HG02759 (cell line): ENCODE measurements around the gene MMS22L.

Experiments used
- ATAC-seq: cut with Tn5 transposase; IDR thresholded peaks from one replicate; pipeline ENCODE4 v1.9.1; 2021; ENCODE audit warnings: mild to moderate bottlenecking, moderate library complexity; ENCODE audit not compliant: unreplicated experiment

The MMS22L gene

GRCh38 chr6:97282726-97283617, at the start of gene MMS22L:
Gene MMS22L (minus strand): TSS chr6:97283216. CDS start chr6:97282477, 739 bp downstream.
- ATAC-seq = peak; percentile 98

- ATAC-seq = no peak
These were observed 39.8 kb upstream of the MMS22L start for GRCh38 chr6:97322811-97323210.

GRCh38 chr6:97322226-97322625, 39.2 kb upstream of the MMS22L start:
- ATAC-seq = no peak

- ATAC-seq = no peak
These were observed 34.0 kb upstream of the MMS22L start for GRCh38 chr6:97316978-97317377.

- no peak for ATAC-seq
These were observed 29.2 kb upstream of the MMS22L start for GRCh38 chr6:97312241-97312640.

GRCh38 chr6:97306544-97307320, 23.7 kb upstream of the MMS22L start:
- no peak for ATAC-seq

GRCh38 chr6:97305414-97306066, 22.5 kb upstream of the MMS22L start:
- ATAC-seq = no peak

GRCh38 chr6:97304701-97305100, 21.7 kb upstream of the MMS22L start:
- no peak for ATAC-seq

- no peak for ATAC-seq
These were observed 11.4 kb upstream of the MMS22L start for GRCh38 chr6:97294451-97294850.

- ATAC-seq = no peak
These were observed 10.2 kb upstream of the MMS22L start for GRCh38 chr6:97293198-97293696.

GRCh38 chr6:97292671-97293070, 9.7 kb upstream of the MMS22L start:
- no peak for ATAC-seq

GRCh38 chr6:97291896-97292295, 8.9 kb upstream of the MMS22L start:
- no peak for ATAC-seq

GRCh38 chr6:97289332-97289731, 6.3 kb upstream of the MMS22L start:
- no peak for ATAC-seq

GRCh38 chr6:97288188-97288587, 5.2 kb upstream of the MMS22L start:
- no peak for ATAC-seq

- peak; percentile 1 for ATAC-seq
These were observed 734 bp downstream of the MMS22L start for GRCh38 chr6:97282238-97282725.

GRCh38 chr6:97280766-97281165, 2.2 kb downstream of the MMS22L start:
- no peak for ATAC-seq

GRCh38 chr6:97275804-97276203, 7.2 kb downstream of the MMS22L start:
- no peak for ATAC-seq

GRCh38 chr6:97269821-97270220, 13.2 kb downstream of the MMS22L start:
- no peak for ATAC-seq

- no peak for ATAC-seq
These were observed 20.3 kb downstream of the MMS22L start for GRCh38 chr6:97262676-97263075.

- no peak for ATAC-seq
These were observed 36.2 kb downstream of the MMS22L start for GRCh38 chr6:97246842-97247241.

GRCh38 chr6:97240222-97240621, 42.8 kb downstream of the MMS22L start:
- ATAC-seq = no peak
